Ishikawa (cell line): ENCODE measurements around the gene ATG7.

Experiments used
- CEBPB ChIP-seq: IDR thresholded peaks from 2 replicates; pipeline ENCODE4 v1.6.1; 2012
- CREB1 ChIP-seq: IDR thresholded peaks from 2 replicates; pipeline ENCODE4 v1.6.1; 2012; ENCODE audit warnings: low read depth
- EGR1 ChIP-seq: IDR thresholded peaks from 2 replicates; pipeline ENCODE4 v1.6.1; 2012
- EP300 ChIP-seq: IDR thresholded peaks from 2 replicates; pipeline ENCODE4 v1.6.1; 2012; ENCODE audit warnings: borderline replicate concordance
- FOXM1 ChIP-seq: IDR thresholded peaks from 2 replicates; pipeline ENCODE4 v1.6.1; 2012; ENCODE audit warnings: low read depth, borderline replicate concordance
- MAX ChIP-seq: IDR thresholded peaks from 2 replicates; pipeline ENCODE4 v1.6.1; 2012
- NFIC ChIP-seq: IDR thresholded peaks from 2 replicates; pipeline ENCODE4 v1.6.1; 2012
- RAD21 ChIP-seq: IDR thresholded peaks from 2 replicates; pipeline ENCODE4 v1.6.1; 2012; ENCODE audit warnings: low read depth
- TAF1 ChIP-seq: IDR thresholded peaks from 2 replicates; pipeline ENCODE4 v1.6.1; 2012; ENCODE audit warnings: low read depth, mild to moderate bottlenecking
- TCF12 ChIP-seq: IDR thresholded peaks from 2 replicates; pipeline ENCODE4 v1.6.1; 2012; ENCODE audit warnings: low read depth
- TEAD4 ChIP-seq: IDR thresholded peaks from 2 replicates; pipeline ENCODE4 v1.6.1; 2012
- YY1 ChIP-seq: IDR thresholded peaks from 2 replicates; pipeline ENCODE4 v1.6.1; 2012; ENCODE audit warnings: low read depth
- ZBTB7A ChIP-seq: IDR thresholded peaks from 2 replicates; pipeline ENCODE4 v1.6.1; 2012; ENCODE audit warnings: low read depth
- TF ChIP-seq, protein P1 (sequence below): IDR thresholded peaks from 2 replicates; pipeline ENCODE4 v1.6.1; 2012
- TF ChIP-seq, protein P2 (sequence below): IDR thresholded peaks from 2 replicates; pipeline ENCODE4 v1.6.1; 2012; ENCODE audit warnings: low read depth, mild to moderate bottlenecking

ATG7 gene

GRCh38 chr3:11588338-11588737 is 316.1 kb downstream of the ATG7 start:
- TF ChIP-seq EGR1 (no peak), FOXM1 (no peak), CEBPB (no peak), TEAD4 (no peak), TCF12 (no peak), RAD21 (no peak), YY1 (no peak), CREB1 (no peak), EP300 (no peak)
- TF ChIP-seq, protein P1, sequence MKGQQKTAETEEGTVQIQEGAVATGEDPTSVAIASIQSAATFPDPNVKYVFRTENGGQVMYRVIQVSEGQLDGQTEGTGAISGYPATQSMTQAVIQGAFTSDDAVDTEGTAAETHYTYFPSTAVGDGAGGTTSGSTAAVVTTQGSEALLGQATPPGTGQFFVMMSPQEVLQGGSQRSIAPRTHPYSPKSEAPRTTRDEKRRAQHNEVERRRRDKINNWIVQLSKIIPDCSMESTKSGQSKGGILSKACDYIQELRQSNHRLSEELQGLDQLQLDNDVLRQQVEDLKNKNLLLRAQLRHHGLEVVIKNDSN, result no peak

DNA sequence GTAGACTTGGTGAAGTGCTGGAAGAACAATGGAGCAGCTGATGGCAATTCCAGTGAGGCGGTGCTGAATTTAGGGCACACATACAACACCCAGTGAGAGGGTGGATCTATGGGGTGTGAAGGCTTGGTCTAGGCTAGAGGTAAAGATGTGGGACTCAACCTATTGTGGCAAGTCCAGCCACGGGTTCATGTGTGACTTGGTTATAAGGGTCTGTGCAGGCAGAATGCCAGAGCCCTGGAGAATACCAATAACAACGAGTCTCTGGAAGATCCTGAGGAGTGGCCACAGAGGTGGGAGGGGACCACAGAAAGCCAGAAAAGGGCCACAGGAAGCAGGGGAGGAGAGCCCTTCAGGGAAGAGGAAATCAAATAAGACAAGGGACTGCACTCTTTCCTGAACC is 316.6 kb downstream of the ATG7 start:
- TF ChIP-seq YY1 (no peak), FOXM1 (no peak), CEBPB (no peak), TEAD4 (no peak), RAD21 (no peak), MAX (no peak), EP300 (no peak), NFIC (no peak), EGR1 (no peak), ZBTB7A (no peak), TCF12 (no peak), CREB1 (no peak), TAF1 (no peak)
- TF ChIP-seq, protein P1, result no peak
- TF ChIP-seq, protein P2, sequence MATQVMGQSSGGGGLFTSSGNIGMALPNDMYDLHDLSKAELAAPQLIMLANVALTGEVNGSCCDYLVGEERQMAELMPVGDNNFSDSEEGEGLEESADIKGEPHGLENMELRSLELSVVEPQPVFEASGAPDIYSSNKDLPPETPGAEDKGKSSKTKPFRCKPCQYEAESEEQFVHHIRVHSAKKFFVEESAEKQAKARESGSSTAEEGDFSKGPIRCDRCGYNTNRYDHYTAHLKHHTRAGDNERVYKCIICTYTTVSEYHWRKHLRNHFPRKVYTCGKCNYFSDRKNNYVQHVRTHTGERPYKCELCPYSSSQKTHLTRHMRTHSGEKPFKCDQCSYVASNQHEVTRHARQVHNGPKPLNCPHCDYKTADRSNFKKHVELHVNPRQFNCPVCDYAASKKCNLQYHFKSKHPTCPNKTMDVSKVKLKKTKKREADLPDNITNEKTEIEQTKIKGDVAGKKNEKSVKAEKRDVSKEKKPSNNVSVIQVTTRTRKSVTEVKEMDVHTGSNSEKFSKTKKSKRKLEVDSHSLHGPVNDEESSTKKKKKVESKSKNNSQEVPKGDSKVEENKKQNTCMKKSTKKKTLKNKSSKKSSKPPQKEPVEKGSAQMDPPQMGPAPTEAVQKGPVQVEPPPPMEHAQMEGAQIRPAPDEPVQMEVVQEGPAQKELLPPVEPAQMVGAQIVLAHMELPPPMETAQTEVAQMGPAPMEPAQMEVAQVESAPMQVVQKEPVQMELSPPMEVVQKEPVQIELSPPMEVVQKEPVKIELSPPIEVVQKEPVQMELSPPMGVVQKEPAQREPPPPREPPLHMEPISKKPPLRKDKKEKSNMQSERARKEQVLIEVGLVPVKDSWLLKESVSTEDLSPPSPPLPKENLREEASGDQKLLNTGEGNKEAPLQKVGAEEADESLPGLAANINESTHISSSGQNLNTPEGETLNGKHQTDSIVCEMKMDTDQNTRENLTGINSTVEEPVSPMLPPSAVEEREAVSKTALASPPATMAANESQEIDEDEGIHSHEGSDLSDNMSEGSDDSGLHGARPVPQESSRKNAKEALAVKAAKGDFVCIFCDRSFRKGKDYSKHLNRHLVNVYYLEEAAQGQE, result no peak

- TF ChIP-seq FOXM1 (no peak), NFIC (no peak), ZBTB7A (no peak), TEAD4 (no peak), CREB1 (no peak), RAD21 (no peak), CEBPB (no peak), EGR1 (no peak), TAF1 (no peak), MAX (no peak), YY1 (no peak), TCF12 (no peak), EP300 (no peak)
- TF ChIP-seq, protein P2, result no peak
- TF ChIP-seq, protein P1, result no peak
Measured at GRCh38 chr3:11589706-11590105, 317.5 kb downstream of the ATG7 start.

DNA sequence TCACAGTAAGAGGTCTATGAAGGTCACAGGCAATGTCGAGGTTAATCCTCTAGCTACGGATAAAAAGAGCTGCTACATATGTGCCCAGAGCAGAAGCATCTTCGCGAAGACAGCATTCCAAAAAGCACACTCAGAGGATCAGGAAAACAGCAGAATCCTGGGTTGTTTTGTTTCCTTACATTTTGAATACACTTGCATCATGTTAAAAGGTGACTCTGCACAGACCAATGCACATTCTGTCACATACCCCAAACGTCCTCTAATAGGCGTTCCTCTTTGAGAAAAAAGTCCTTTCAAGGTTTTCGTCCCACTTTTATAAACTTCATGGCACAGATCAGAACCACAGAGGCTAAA is 318.8 kb downstream of the ATG7 start:
- TF ChIP-seq CREB1 (no peak), YY1 (no peak), CEBPB (no peak), MAX (no peak), EP300 (no peak), NFIC (no peak), TEAD4 (no peak), TCF12 (no peak)
- TF ChIP-seq, protein P1, result no peak
